ENCODE measurements around the gene IL1RL2.

- TF ChIP-seq CTCF (IDR thresholded peaks at IDR 0.05) (no peak), POLR2A (IDR thresholded peaks at IDR 0.05) (no peak)
These were observed 7.9 kb downstream of the IL1RL2 start for GRCh38 chr2:102194609-102195268.

Measured in ovary (tissue), 3 donors.